A549 (cell line): ENCODE data around the gene CHD1. TPM values are rescaled to one million over a fixed set of nuclear protein-coding genes. Genes with fewer than 3 reads are reported as not detected.
A peak's percentile ranks its signal among the peaks of the same experiment; 100 is the strongest.

Source experiments
- ATAC-seq, 2 experiments: fragments of 200-7000 bp in 1 of 2; fragments of >200 bp in 1 of 2; cut with Nextera tagmentation in 1 of 2; cut with Tn5 transposase in 1 of 2; 3 replicates each; pipeline versions ENCODE4 v1.8.0 to v1.9.1; 2018 to 2020; ENCODE audit warnings: mild to moderate bottlenecking in 1 of 2, moderate library complexity in 1 of 2
- CTCF ChIA-PET: fragments of 300-600 bp; sonication (Branson Sonifier 250); formaldehyde crosslinking; extraction: SDS; loops from one replicate; lab custom pipeline; 2021; ENCODE audit warnings: antibody characterized with exemption, inconsistent platforms; lab: Yijun Ruan, JAX
- POLR2A ChIA-PET: fragments of 350-600 bp; formaldehyde crosslinking; extraction: SDS; loops from one replicate; lab custom pipeline; 2021; ENCODE audit warnings: antibody characterized with exemption, inconsistent platforms; lab: Yijun Ruan, JAX
- DNase-seq, 2 experiments: peaks; one replicate each; pipeline versions ENCODE4 v3.0.0 to v3.0.0-alpha.2; 2011 to 2016; ENCODE audit warnings: low read depth in 1 of 2, low spot score in 1 of 2
- FAIRE-seq: peaks from 2 replicates; lab custom pipeline; 2011; peaks lifted over from hg19 to GRCh38; lab: Jason Lieb, UNC
- H3K27ac ChIP-seq, 2 experiments: fragments of >200 bp; sonication (Bioruptor Twin); formaldehyde crosslinking; 3 replicates each; pipeline ENCODE4 v1.5.1; 2016 to 2017
- H3K4me1 ChIP-seq: fragments of >200 bp; sonication (Bioruptor Twin); formaldehyde crosslinking; 3 replicates; pipeline ENCODE4 v1.6.1; 2016
- H3K4me2 ChIP-seq: fragments of >200 bp; sonication (Bioruptor Twin); formaldehyde crosslinking; 3 replicates; pipeline ENCODE4 v1.6.1; 2016
- H3K4me3 ChIP-seq: fragments of >200 bp; sonication (Bioruptor Twin); formaldehyde crosslinking; 3 replicates; pipeline ENCODE4 v1.5.1; 2016
- H3K9me3 ChIP-seq: fragments of >200 bp; sonication (Bioruptor Twin); formaldehyde crosslinking; 3 replicates; pipeline ENCODE4 v1.6.1; 2016
- CEBPB ChIP-seq, 2 experiments: fragments of >200 bp in 1 of 2; sonication (Bioruptor Twin) in 1 of 2; formaldehyde crosslinking in 1 of 2; IDR thresholded peaks; 2 replicates each; pipeline ENCODE4 v1.6.1; 2012 to 2016
- ELK1 ChIP-seq: fragments of 150-350 bp; IDR thresholded peaks from 2 replicates; pipeline ENCODE4 v1.6.1; 2014; ENCODE audit warnings: low read depth, mild to moderate bottlenecking, low read length
- EP300 ChIP-seq, 2 experiments: fragments of >200 bp; sonication (Bioruptor Twin); formaldehyde crosslinking; IDR thresholded peaks; 2 replicates in 1 of 2; 3 replicates in 1 of 2; pipeline ENCODE4 v1.6.1; 2016 to 2017
- HOXB13 ChIP-seq: fragments of 250-450 bp; sonication (Bioruptor Pico); IDR thresholded peaks from 2 replicates; pipeline ENCODE4 v1.5.0; 2020; ENCODE audit warnings: low read depth, mild to moderate bottlenecking, moderate library complexity
- KDM1A ChIP-seq: fragments of 200-600 bp; sonication (generic); IDR thresholded peaks from 2 replicates; pipeline ENCODE4 v1.6.1; 2016; ENCODE audit warnings: low read depth, mild to moderate bottlenecking
- KDM5A ChIP-seq: fragments of 200-600 bp; sonication (generic); IDR thresholded peaks from 2 replicates; pipeline ENCODE4 v1.6.1; 2016; ENCODE audit warnings: antibody characterized with exemption, mild to moderate bottlenecking
- MAX ChIP-seq: IDR thresholded peaks from 2 replicates; pipeline ENCODE4 v1.6.1; 2012
- MYC ChIP-seq: IDR thresholded peaks from 2 replicates; pipeline ENCODE4 v1.6.1; 2012; ENCODE audit warnings: mild to moderate bottlenecking, inconsistent platforms, low read length, improper control_type of control experiment, borderline replicate concordance
- NPAS2 ChIP-seq: fragments of 250-450 bp; sonication (Bioruptor Pico); IDR thresholded peaks from 2 replicates; pipeline ENCODE4 v1.8.0; 2022; ENCODE audit warnings: mild to moderate bottlenecking, moderate library complexity, borderline replicate concordance
- POLR2AphosphoS2 ChIP-seq: conservative IDR thresholded peaks from 2 replicates; pipeline ENCODE4 v1.6.1; 2012; ENCODE audit warnings: low read length, improper control_type of control experiment, inconsistent platforms
- REST ChIP-seq: fragments of 200-600 bp; sonication (generic); IDR thresholded peaks from 2 replicates; pipeline ENCODE4 v1.6.1; 2016; ENCODE audit warnings: antibody characterized with exemption, mild to moderate bottlenecking, moderate library complexity
- RNF2 ChIP-seq: fragments of 200-600 bp; sonication (generic); IDR thresholded peaks from 2 replicates; pipeline ENCODE4 v1.6.1; 2016; ENCODE audit warnings: low read depth, mild to moderate bottlenecking, antibody characterized with exemption, moderate library complexity, borderline replicate concordance
- ZFP36 ChIP-seq: fragments of 450-650 bp; IDR thresholded peaks from 2 replicates; pipeline ENCODE4 v1.6.1; 2014; ENCODE audit warnings: borderline replicate concordance; ENCODE audit not compliant: partially characterized antibody
- WGBS: methylation state at CpG from one replicate; pipeline ENCODE4 v1.1.6; 2017; ENCODE audit errors: missing lambda C conversion rate; 5-methylcytosine and 5-hydroxymethylcytosine counted together
- polyA plus RNA-seq, 4 experiments: library from polyadenylated mRNA; depleted of rRNA in 3 of 4; stranded (reverse); fragments of >200 nt; fragmentation: RNase III in 1 of 4; extraction: RNeasy Plus Mini Kit Qiagen cat#74134 plus additional on column Dnase treatment in 1 of 4; gene quantifications; 2 replicates in 3 of 4; 3 replicates in 1 of 4; pipeline ENCODE4 v1.2.3, GENCODE V29; 2011 to 2017

Gene CHD1
- polyA plus RNA-seq, 2 of the 4 experiments (the other 2 are of a cell fraction): 25.9 to 53.9 TPM

- ATAC-seq: no peak
- FAIRE-seq: no peak
- CTCF ChIA-PET: interaction anchor here (1.4 kb wide), 1 partner anchor 120 kb away, joined by 3 read pairs; no protein-coding TSS in a partner anchor
- Histone ChIP-seq H3K9me3 (no peaks in the 10 kb centered on the region), H3K4me1 (no peaks in the 10 kb centered on the region; the same call in 2 of the 3 replicates), H3K27ac (no peak overlapping the region), H3K4me2 (no peak overlapping the region), H3K4me3 (no peak overlapping the region)
- TF ChIP-seq KDM1A (no peak), REST (no peak), POLR2AphosphoS2 (no peak), MYC (no peak), HOXB13 (CRISPR knock-in tag) (no peak), KDM5A (no peak), EP300 (IDR thresholded peaks at IDR 0.05) (no peak), ELK1 (no peak), NPAS2 (CRISPR knock-in tag) (no peak)
- DNase-seq: no peak
- POLR2A ChIA-PET: interaction anchor here (1.1 kb wide), 1 partner anchor 11 kb away, joined by 5 read pairs; no protein-coding TSS in a partner anchor
- WGBS: 96% methylated on average over 2 of the region's 2 CpGs
These were observed 11.8 kb upstream of the CHD1 start for GRCh38 chr5:98940581-98940980.

GRCh38 chr5:98938464-98938863 is 9.7 kb upstream of the CHD1 start:
- CTCF ChIA-PET: interaction anchor here (1.1 kb wide), 1 partner anchor 9 kb away, joined by 3 read pairs; no protein-coding TSS in a partner anchor
- no peak overlapping the region for H3K4me2 ChIP-seq
- WGBS: 26% methylated on average over 2 of the region's 2 CpGs

GRCh38 chr5:98936948-98937715 is 8.3 kb upstream of the CHD1 start:
- TF ChIP-seq REST: no peak
- no peak for TF ChIP-seq ZFP36
- no peak for TF ChIP-seq RNF2
- TF ChIP-seq, all 56 proteins: peak for 0
- no peak for ATAC-seq
- Histone ChIP-seq H3K4me3 (no peak overlapping the region), H3K27ac (no peak overlapping the region), H3K4me2 (no peak overlapping the region), H3K9me3 (no peaks in the 10 kb centered on the region), H3K4me1 (no peaks in the 10 kb centered on the region)
- 87% methylated on average over 3 of the region's 3 CpGs for WGBS
- FAIRE-seq: no peak
- no peak for DNase-seq
- CTCF ChIA-PET: no interaction called here
- POLR2A ChIA-PET: interaction anchor here (0.6 to 2.0 kb wide), 2 partner anchors 8 to 1004 kb away, joined by 3 to 7 read pairs; partner anchors contain the start of gene CHD1

More at GRCh38 chr5:98938464-98938863, 9.7 kb upstream of the CHD1 start:
- Histone ChIP-seq H3K4me3 (no peak overlapping the region), H3K9me3 (no peaks in the 10 kb centered on the region), H3K27ac (no peak overlapping the region), H3K4me1 (no peaks in the 10 kb centered on the region; the same call in 2 of the 3 replicates)
- POLR2A ChIA-PET: interaction anchor here (2.0 kb wide), 1 partner anchor 9 kb away, joined by 7 read pairs; the partner anchor contains the start of gene CHD1
- no peak for FAIRE-seq
- TF ChIP-seq CEBPB (IDR thresholded peaks at IDR 0.05) (no peak), HOXB13 (CRISPR knock-in tag) (no peak), MAX (no peak)
- ATAC-seq: peak in 1 of 2 experiments; percentile 52; a peak in 3 of 6 replicates
- DNase-seq: peak in 1 of 2 experiments; percentile 4
